K562 (cell line): Measurements from ENCODE around the gene FLRT1. TPM values are rescaled to one million over a fixed set of nuclear protein-coding genes. Genes with fewer than 3 reads are reported as not detected.

Experiments used
- ATAC-seq: fragments of 200-7000 bp; cut with Tn5 transposase; 3 replicates; pipeline ENCODE4 v1.9.1; 2020; ENCODE audit warnings: moderate library complexity
- BruUV-seq: library from RNA; stranded (reverse); fragments of 400-500 nt; replicated peaks from 2 replicates; lab custom pipeline; 2021; lab: Mats Ljungman, UMichigan
- CTCF ChIA-PET: fragments of 300-600 bp; formaldehyde crosslinking; extraction: SDS; loops from one replicate; lab custom pipeline; 2021; ENCODE audit warnings: low intra/inter-chr PET ratio; lab: Yijun Ruan, JAX
- POLR2A ChIA-PET: fragments of 300-600, 350-650 bp; sonication (Branson Sonifier 250); formaldehyde crosslinking; extraction: SDS; loops from one replicate; lab custom pipeline; 2021; ENCODE audit warnings: antibody characterized with exemption, inconsistent platforms; lab: Yijun Ruan, JAX
- DNase-seq, 4 experiments: peaks; one replicate each; pipeline versions ENCODE4 v3.0.0 to v3.0.0-alpha.2; 2011 to 2018; ENCODE audit warnings: low spot score in 3 of 4, mixed read lengths in 3 of 4; ENCODE audit errors: extremely low read depth in 1 of 4
- FAIRE-seq: peaks from 2 replicates; lab custom pipeline; 2011; peaks lifted over from hg19 to GRCh38; lab: Jason Lieb, UNC
- H2AFZ ChIP-seq: 2 replicates; pipeline ENCODE4 v1.6.0; 2011; ENCODE audit warnings: low read depth, low read length, control low read depth, inconsistent platforms
- H3K27ac ChIP-seq: fragments of 200-600 bp; 3 replicates; pipeline ENCODE4 v1.8.0; 2011; ENCODE audit warnings: low read depth, mild to moderate bottlenecking, control low read depth, inconsistent platforms, low read length, moderate library complexity, mixed read lengths; ENCODE audit errors: extremely low read depth
- H3K27me3 ChIP-seq, 2 experiments: fragments of 300-600 bp in 1 of 2; 2 replicates in 1 of 2; 3 replicates in 1 of 2; pipeline versions ENCODE4 v1.6.0 to v1.8.0; 2011; ENCODE audit warnings: inconsistent platforms in 2 of 2, low read length in 2 of 2, mild to moderate bottlenecking in 1 of 2, mixed read lengths in 1 of 2, moderate library complexity in 1 of 2; ENCODE audit not compliant: control insufficient read depth in 2 of 2, insufficient read depth in 2 of 2
- H3K36me3 ChIP-seq: fragments of 300-600 bp; 3 replicates; pipeline ENCODE4 v1.8.0; 2011; ENCODE audit warnings: mild to moderate bottlenecking, low read length, inconsistent platforms; ENCODE audit not compliant: control insufficient read depth, insufficient read depth
- H3K4me1 ChIP-seq, 2 experiments: fragments of 200-600 bp in 1 of 2; replicated peaks in 1 of 2; 2 replicates in 1 of 2; 3 replicates in 1 of 2; pipeline versions ENCODE4 v1.5.1 to v1.8.0; 2011; ENCODE audit warnings: inconsistent platforms in 2 of 2, low read length in 2 of 2, mild to moderate bottlenecking in 1 of 2, mixed read lengths in 1 of 2, moderate library complexity in 1 of 2; ENCODE audit not compliant: control insufficient read depth in 2 of 2, insufficient read depth in 2 of 2
- H3K4me2 ChIP-seq: 2 replicates; pipeline ENCODE4 v1.6.1; 2011; ENCODE audit warnings: low read length, control low read depth, inconsistent platforms, mixed read lengths; ENCODE audit not compliant: insufficient read depth
- H3K4me3 ChIP-seq: fragments of 200-600 bp; sonication (generic), shearing (Covaris generic); 2 replicates; pipeline ENCODE4 v1.5.1; 2016; ENCODE audit warnings: control low read depth, inconsistent platforms
- H3K79me2 ChIP-seq: fragments of 200-600 bp; 3 replicates; pipeline ENCODE4 v1.8.0; 2011; ENCODE audit warnings: low read length, inconsistent platforms; ENCODE audit not compliant: control insufficient read depth, insufficient read depth
- H3K9ac ChIP-seq, 2 experiments: 2 replicates each; pipeline versions ENCODE4 v1.6.0 to v1.6.1; 2011; ENCODE audit warnings: low read depth in 2 of 2, low read length in 2 of 2, control low read depth in 1 of 2, inconsistent platforms in 1 of 2, mild to moderate bottlenecking in 1 of 2, mixed read lengths in 1 of 2; ENCODE audit not compliant: insufficient read depth in 1 of 2
- H3K9me1 ChIP-seq: one replicate; pipeline ENCODE4 v1.6.0; 2011; ENCODE audit warnings: inconsistent platforms, mild to moderate bottlenecking, low read length, moderate library complexity; ENCODE audit not compliant: control insufficient read depth, insufficient read depth
- H3K9me3 ChIP-seq: replicated peaks from 2 replicates; pipeline ENCODE4 v1.5.1; 2011; ENCODE audit warnings: low read depth, low read length, inconsistent platforms; ENCODE audit not compliant: control insufficient read depth, insufficient read depth
- H4K20me1 ChIP-seq: replicated peaks from 2 replicates; pipeline ENCODE4 v1.6.1; 2011; ENCODE audit warnings: low read length, inconsistent platforms, mixed read lengths; ENCODE audit not compliant: control insufficient read depth, insufficient read depth
- POLR2A ChIP-seq: fragments of 450-650 bp; conservative IDR thresholded peaks from 2 replicates; pipeline ENCODE4 v1.6.1; 2016
- POLR2B ChIP-seq: fragments of 450-650 bp; IDR thresholded peaks from 2 replicates; pipeline ENCODE4 v1.6.1; 2018; ENCODE audit warnings: low read depth; ENCODE audit not compliant: partially characterized antibody
- WGBS: fragments of 100-300 bp; shearing (Covaris generic); methylation state at CpG from one replicate; pipeline ENCODE4 v1.1.6; 2016; ENCODE audit warnings: low coverage, mixed read lengths; ENCODE audit not compliant: insufficient coverage; ENCODE audit errors: missing lambda C conversion rate; 5-methylcytosine and 5-hydroxymethylcytosine counted together
- in situ Hi-C: fragments of 300-500 bp; cut with MboI; formaldehyde crosslinking; loops from 4 replicates; pipeline ENCODE4 v1.15.0; 2018; ENCODE audit warnings: inconsistent platforms, mixed read lengths
- intact Hi-C: fragments of 100-400 bp; cut with micrococcal nuclease; formaldehyde crosslinking; loops from 2 replicates; pipeline ENCODE4 v1.14.2; 2022
- polyA plus RNA-seq, 8 experiments: library from polyadenylated mRNA; depleted of rRNA in 4 of 8; stranded (reverse) in 5 of 8; unstranded in 3 of 8; fragments of >200 nt; fragmentation: Nextera tagmentation in 2 of 8; fragmentation: Illumina TruSeq in 1 of 8; extraction: Ambion mirVana in 2 of 8; extraction: Trizol in 1 of 8; gene quantifications; 2 replicates each; pipeline versions ENCODE4 v1.2.1 to v1.2.3, GENCODE V29; 2011 to 2014; ENCODE audit warnings: inconsistent platforms in 1 of 8, missing spikeins in 1 of 8
- total RNA-seq, 7 experiments: library from RNA; depleted of rRNA in 6 of 7; stranded (reverse); fragments of >200 nt in 6 of 7; fragmentation: Illumina TruSeq in 2 of 7; extraction: Trizol in 2 of 7; gene quantifications; 2 replicates each; pipeline versions ENCODE4 v1.2.1 to v1.2.3, GENCODE V29; 2011 to 2021; ENCODE audit warnings: low replicate concordance in 1 of 7
- TF ChIP-seq, protein P1 (sequence below), 2 experiments: fragments of 450-650 bp in 1 of 2; sonication (generic) in 1 of 2; formaldehyde crosslinking in 1 of 2; IDR thresholded peaks in 1 of 2; conservative IDR thresholded peaks in 1 of 2; 2 replicates each; pipeline versions ENCODE4 v1.6.1 to v1.8.1; 2016 to 2023; ENCODE audit warnings: mild to moderate bottlenecking in 2 of 2, moderate library complexity in 2 of 2, inconsistent platforms in 1 of 2, missing genetic modification reagents in 1 of 2
- TF ChIP-seq, protein P2 (sequence below), 3 experiments: fragments of 200-800 bp in 1 of 3; sonication (Bioruptor generic) in 1 of 3; sonication (generic) in 1 of 3; formaldehyde crosslinking in 1 of 3; IDR thresholded peaks; 2 replicates each; pipeline versions ENCODE4 v1.6.1 to v1.8.0; 2016 to 2022; ENCODE audit warnings: mild to moderate bottlenecking in 2 of 3, missing compliant biosample characterization in 2 of 3, missing genetic modification characterization in 2 of 3, missing genetic modification reagents in 1 of 3
- TF ChIP-seq, protein P3 (sequence below): fragments of 450-650 bp; IDR thresholded peaks from 2 replicates; pipeline ENCODE4 v1.6.1; 2016; ENCODE audit warnings: low read depth
- TF ChIP-seq, protein P4 (sequence below): sonication (generic); formaldehyde crosslinking; IDR thresholded peaks from 2 replicates; pipeline ENCODE4 v1.9.0; 2022; ENCODE audit warnings: mild to moderate bottlenecking, missing genetic modification reagents
- TF ChIP-seq, protein P5 (sequence below): sonication (generic); formaldehyde crosslinking; IDR thresholded peaks from 2 replicates; pipeline ENCODE4 v1.8.1; 2023; ENCODE audit warnings: mild to moderate bottlenecking, missing genetic modification reagents
- TF ChIP-seq, protein P6 (sequence below): fragments of 250-450 bp; sonication (Bioruptor Pico); IDR thresholded peaks from 2 replicates; pipeline ENCODE4 v1.5.1; 2021; ENCODE audit warnings: mild to moderate bottlenecking

FLRT1 gene
- total and polyA plus RNA-seq, 9 of the 15 experiments (the other 6 are each of a cell fraction or from before 2014, with no cell fraction given), result not detected

DNA sequence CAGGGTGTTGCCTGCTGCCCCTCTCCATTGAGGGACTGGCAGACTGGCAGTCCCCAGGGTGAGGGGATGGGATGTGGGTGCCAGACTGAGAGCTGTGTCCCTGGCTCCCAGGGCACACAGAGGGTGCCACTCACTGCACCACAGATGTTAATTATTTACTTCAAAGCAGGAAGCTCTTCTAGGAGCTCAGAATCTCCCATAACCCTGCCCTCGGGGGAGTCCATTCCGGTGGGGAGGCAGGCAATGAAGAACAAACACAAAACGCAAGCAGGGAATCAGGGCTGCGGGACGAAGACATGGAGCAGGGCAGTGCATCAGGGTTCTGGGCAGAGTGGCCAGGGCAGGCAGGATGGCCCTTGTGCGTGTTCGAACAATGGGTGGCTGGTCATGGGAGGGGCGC, 24.4 kb upstream of the FLRT1 start:
- CTCF ChIA-PET, result no interaction called here
- TF ChIP-seq, protein P1, sequence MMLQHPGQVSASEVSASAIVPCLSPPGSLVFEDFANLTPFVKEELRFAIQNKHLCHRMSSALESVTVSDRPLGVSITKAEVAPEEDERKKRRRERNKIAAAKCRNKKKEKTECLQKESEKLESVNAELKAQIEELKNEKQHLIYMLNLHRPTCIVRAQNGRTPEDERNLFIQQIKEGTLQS (IDR thresholded peaks at IDR 0.05), result no peak
- TF ChIP-seq, protein P1 (CRISPR knock-in tag; conservative IDR thresholded peaks at IDR 0.05), result no peak
- TF ChIP-seq, protein P2, sequence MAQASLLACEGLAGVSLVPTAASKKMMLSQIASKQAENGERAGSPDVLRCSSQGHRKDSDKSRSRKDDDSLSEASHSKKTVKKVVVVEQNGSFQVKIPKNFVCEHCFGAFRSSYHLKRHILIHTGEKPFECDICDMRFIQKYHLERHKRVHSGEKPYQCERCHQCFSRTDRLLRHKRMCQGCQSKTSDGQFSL (CRISPR knock-in tag; IDR thresholded peaks at IDR 0.05), result no peak
- TF ChIP-seq, protein P2 (tag; IDR thresholded peaks at IDR 0.05), result no peak
- TF ChIP-seq, protein P3, sequence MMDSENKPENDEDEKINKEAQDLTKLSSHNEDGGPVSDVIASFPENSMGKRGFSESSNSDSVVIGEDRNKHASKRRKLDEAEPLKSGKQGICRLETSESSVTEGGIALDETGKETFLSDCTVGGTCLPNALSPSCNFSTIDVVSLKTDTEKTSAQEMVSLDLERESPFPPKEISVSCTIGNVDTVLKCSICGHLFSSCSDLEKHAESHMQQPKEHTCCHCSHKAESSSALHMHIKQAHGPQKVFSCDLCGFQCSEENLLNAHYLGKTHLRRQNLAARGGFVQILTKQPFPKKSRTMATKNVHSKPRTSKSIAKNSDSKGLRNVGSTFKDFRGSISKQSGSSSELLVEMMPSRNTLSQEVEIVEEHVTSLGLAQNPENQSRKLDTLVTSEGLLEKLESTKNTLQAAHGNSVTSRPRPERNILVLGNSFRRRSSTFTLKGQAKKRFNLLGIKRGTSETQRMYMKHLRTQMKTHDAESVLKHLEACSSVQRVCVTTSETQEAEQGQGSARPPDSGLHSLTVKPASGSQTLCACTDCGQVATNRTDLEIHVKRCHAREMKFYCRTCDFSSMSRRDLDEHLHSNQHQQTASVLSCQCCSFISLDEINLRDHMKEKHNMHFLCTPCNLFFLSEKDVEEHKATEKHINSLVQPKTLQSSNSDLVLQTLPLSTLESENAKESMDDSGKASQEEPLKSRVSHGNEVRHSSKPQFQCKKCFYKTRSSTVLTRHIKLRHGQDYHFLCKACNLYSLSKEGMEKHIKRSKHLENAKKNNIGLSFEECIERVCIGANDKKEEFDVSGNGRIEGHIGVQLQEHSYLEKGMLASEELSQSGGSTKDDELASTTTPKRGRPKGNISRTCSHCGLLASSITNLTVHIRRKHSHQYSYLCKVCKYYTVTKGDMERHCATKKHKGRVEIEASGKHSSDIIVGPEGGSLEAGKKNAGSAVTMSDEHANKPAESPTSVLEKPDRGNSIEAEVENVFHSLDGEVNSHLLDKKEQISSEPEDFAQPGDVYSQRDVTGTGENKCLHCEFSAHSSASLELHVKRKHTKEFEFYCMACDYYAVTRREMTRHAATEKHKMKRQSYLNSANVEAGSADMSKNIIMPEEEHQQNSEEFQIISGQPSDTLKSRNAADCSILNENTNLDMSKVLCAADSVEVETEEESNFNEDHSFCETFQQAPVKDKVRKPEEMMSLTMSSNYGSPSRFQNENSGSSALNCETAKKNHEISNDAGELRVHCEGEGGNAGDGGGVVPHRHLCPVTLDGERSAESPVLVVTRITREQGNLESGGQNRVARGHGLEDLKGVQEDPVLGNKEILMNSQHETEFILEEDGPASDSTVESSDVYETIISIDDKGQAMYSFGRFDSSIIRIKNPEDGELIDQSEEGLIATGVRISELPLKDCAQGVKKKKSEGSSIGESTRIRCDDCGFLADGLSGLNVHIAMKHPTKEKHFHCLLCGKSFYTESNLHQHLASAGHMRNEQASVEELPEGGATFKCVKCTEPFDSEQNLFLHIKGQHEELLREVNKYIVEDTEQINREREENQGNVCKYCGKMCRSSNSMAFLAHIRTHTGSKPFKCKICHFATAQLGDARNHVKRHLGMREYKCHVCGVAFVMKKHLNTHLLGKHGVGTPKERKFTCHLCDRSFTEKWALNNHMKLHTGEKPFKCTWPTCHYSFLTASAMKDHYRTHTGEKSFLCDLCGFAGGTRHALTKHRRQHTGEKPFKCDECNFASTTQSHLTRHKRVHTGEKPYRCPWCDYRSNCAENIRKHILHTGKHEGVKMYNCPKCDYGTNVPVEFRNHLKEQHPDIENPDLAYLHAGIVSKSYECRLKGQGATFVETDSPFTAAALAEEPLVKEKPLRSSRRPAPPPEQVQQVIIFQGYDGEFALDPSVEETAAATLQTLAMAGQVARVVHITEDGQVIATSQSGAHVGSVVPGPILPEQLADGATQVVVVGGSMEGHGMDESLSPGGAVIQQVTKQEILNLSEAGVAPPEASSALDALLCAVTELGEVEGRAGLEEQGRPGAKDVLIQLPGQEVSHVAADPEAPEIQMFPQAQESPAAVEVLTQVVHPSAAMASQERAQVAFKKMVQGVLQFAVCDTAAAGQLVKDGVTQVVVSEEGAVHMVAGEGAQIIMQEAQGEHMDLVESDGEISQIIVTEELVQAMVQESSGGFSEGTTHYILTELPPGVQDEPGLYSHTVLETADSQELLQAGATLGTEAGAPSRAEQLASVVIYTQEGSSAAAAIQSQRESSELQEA, result no peak
- TF ChIP-seq POLR2A, result no peak
- TF ChIP-seq, protein P4, sequence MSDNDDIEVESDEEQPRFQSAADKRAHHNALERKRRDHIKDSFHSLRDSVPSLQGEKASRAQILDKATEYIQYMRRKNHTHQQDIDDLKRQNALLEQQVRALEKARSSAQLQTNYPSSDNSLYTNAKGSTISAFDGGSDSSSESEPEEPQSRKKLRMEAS (CRISPR knock-in tag), result no peak
- TF ChIP-seq POLR2B, result no peak
- TF ChIP-seq, protein P5, sequence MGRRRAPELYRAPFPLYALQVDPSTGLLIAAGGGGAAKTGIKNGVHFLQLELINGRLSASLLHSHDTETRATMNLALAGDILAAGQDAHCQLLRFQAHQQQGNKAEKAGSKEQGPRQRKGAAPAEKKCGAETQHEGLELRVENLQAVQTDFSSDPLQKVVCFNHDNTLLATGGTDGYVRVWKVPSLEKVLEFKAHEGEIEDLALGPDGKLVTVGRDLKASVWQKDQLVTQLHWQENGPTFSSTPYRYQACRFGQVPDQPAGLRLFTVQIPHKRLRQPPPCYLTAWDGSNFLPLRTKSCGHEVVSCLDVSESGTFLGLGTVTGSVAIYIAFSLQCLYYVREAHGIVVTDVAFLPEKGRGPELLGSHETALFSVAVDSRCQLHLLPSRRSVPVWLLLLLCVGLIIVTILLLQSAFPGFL (CRISPR knock-in tag), result no peak
- TF ChIP-seq, protein P6, sequence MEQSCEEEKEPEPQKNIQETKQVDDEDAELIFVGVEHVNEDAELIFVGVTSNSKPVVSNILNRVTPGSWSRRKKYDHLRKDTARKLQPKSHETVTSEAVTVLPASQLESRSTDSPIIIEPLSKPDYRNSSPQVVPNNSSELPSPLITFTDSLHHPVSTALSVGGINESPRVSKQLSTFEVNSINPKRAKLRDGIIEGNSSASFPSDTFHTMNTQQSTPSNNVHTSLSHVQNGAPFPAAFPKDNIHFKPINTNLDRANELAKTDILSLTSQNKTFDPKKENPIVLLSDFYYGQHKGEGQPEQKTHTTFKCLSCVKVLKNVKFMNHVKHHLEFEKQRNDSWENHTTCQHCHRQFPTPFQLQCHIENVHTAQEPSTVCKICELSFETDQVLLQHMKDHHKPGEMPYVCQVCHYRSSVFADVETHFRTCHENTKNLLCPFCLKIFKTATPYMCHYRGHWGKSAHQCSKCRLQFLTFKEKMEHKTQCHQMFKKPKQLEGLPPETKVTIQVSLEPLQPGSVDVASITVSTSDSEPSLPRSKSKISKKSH (CRISPR knock-in tag), result no peak

More for the DNA sequence above, 24.4 kb upstream of the FLRT1 start:
- peaks cover 16 to 51% of the 10 kb centered on the region in 2 experiments for H3K4me1 ChIP-seq
- no peak overlapping the region for H3K4me3 ChIP-seq
- no peaks in the 10 kb centered on the region for H3K27me3 ChIP-seq
- H4K20me1 ChIP-seq, result peaks cover 45% of the 10 kb centered on the region
- no peak overlapping the region for H2AFZ ChIP-seq
- no peak overlapping the region for H3K27ac ChIP-seq
- H3K9ac ChIP-seq, result no peak overlapping the region
- POLR2A ChIA-PET, result no interaction called here
- 78% methylated on average over 8 of the region's 8 CpGs for WGBS
- H3K36me3 ChIP-seq, result no peaks in the 10 kb centered on the region
- ATAC-seq (no peak), DNase-seq (no peak), FAIRE-seq (no peak)
- no peaks in the 10 kb centered on the region; the same call in 1 of the 2 replicates for H3K9me3 ChIP-seq
- no TSS peak for BruUV-seq
- H3K9me1 ChIP-seq, result peaks cover 16% of the 10 kb centered on the region
- intact Hi-C loops, result no loop called here
- no peaks in the 10 kb centered on the region for H3K79me2 ChIP-seq
- no peak overlapping the region for H3K4me2 ChIP-seq
- in situ Hi-C loops, result no loop called here
